ENCODE measurements around the gene HADH.

HADH gene

DNA sequence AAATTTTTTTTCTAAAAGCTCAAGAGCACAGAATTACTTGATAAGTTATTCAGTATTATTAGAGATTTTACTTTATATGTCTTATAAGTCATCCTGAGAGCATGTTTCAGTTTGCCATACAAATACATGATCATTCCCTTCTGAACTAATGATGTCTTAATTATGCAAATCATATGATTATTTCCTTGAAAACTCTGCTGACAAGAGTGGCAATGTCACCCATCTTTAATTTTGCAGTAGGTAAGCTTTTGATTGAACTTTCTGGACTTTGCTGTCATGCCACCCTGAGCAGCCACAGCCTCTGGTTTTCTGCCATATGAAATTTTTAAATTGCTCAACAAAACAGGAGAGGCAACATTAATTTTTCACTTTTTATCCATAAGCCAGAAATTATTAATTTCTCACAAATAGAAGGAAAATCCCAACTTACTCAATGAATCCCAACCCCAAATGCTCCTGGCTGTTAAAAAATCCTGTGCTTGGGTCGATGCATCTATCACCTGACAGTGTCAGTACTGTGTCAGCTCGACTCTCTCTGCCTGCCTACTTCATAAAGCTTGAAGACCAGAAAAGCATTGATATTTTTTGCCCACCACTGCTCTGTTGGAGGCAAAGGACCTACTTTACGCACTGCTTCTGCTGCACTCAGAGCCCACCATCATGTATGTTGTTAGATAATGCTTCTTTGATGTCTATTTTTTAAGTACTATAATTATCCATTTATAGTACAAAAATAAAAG is 11.6 kb upstream of the HADH start:
- Histone ChIP-seq H3K4me3 (no peak overlapping the region), H3K27ac (peak overlapping the region; percentile 30 to 52), H3K27me3 (no peaks in the 10 kb centered on the region), H3K9me3 (no peaks in the 10 kb centered on the region), H3K36me3 (no peaks in the 10 kb centered on the region), H3K4me1 (peaks cover 0 to 16% (median 3%) of the 10 kb centered on the region in 4 donors)
- intact Hi-C loops (cut with DNase I; ENCODE audit: low total_unique reads) = no loop called here
- TF ChIP-seq, protein P1, sequence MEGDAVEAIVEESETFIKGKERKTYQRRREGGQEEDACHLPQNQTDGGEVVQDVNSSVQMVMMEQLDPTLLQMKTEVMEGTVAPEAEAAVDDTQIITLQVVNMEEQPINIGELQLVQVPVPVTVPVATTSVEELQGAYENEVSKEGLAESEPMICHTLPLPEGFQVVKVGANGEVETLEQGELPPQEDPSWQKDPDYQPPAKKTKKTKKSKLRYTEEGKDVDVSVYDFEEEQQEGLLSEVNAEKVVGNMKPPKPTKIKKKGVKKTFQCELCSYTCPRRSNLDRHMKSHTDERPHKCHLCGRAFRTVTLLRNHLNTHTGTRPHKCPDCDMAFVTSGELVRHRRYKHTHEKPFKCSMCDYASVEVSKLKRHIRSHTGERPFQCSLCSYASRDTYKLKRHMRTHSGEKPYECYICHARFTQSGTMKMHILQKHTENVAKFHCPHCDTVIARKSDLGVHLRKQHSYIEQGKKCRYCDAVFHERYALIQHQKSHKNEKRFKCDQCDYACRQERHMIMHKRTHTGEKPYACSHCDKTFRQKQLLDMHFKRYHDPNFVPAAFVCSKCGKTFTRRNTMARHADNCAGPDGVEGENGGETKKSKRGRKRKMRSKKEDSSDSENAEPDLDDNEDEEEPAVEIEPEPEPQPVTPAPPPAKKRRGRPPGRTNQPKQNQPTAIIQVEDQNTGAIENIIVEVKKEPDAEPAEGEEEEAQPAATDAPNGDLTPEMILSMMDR (IDR thresholded peaks at IDR 0.05) = no peak
- DNase-seq = no peak

DNA sequence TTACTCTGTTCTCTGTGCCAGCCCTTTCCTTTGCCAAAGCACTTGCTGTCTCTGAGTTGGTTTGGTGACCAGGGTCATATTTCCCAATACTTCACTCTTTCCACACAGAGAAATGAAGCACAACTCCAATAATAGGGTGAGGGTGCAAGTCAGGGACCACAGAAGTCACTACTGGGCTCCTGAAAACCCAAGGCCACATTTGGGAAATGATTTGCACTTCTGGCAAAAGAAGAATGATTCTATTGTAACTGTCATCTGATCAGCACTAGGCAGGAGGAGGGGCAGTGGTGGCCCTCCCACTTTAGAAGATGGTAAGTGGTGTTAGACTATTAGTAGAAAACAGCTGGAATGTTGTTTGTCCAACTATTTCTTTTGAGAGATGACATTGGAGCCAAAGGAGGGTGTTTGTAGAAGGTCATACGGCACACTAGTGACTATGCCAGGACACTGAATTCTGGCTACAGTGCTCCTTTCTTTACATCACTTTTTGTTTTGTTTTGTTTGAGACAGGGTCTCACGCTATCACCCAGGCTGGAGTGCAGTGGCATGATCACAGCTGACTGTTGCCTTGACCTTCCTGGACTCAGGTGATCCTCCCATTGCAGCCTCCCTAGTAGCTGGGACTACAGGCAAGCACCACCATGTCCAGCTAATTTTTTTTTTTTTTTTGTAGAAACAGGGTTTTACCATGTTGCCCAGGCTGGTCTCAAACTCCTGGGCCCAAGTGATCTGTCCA is 10.8 kb upstream of the HADH start:
- Histone ChIP-seq H3K36me3 (no peaks in the 10 kb centered on the region), H3K27me3 (no peaks in the 10 kb centered on the region), H3K4me1 (peaks cover 0 to 16% (median 3%) of the 10 kb centered on the region in 4 donors), H3K9me3 (no peaks in the 10 kb centered on the region), H3K27ac (peak overlapping the region; percentile 47 to 52), H3K4me3 (no peak overlapping the region)
- TF ChIP-seq, protein P1 (IDR thresholded peaks at IDR 0.05) = no peak
- DNase-seq = no peak
- intact Hi-C loops (cut with DNase I; ENCODE audit: low total_unique reads) = no loop called here

GRCh38 chr4:107987916-107988762 is 1.6 kb upstream of the HADH start:
- Histone ChIP-seq H3K27me3 (no peaks in the 10 kb centered on the region), H3K9me3 (no peaks in the 10 kb centered on the region), H3K4me3 (peak overlapping the region; percentile 74 to 96), H3K4me1 (peaks cover 0 to 52% (median 27%) of the 10 kb centered on the region in 4 donors), H3K36me3 (no peaks in the 10 kb centered on the region), H3K27ac (peak overlapping the region; percentile 93 to 96)
- intact Hi-C loops (cut with DNase I; ENCODE audit: low total_unique reads) = loop anchor here (10.0 kb wide), 1 partner anchor 53 kb away; the partner anchor contains the start of gene CYP2U1
- DNase-seq = no peak
- TF ChIP-seq, protein P1 (IDR thresholded peaks at IDR 0.05) = no peak

DNA sequence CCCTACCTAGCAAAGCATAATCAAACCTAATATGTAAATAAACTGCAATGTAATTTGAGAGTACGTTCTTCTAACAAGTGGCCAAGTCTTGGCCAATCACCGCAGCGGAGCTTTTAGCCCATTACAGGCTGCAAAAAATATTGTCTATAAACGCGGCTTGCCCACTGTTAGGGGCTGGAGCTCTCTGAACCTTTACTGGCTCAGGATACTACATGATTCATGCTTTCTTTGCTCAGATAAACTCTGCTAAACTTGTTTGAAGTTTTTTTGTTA is 990 bp upstream of the HADH start:
- H3K9me3 ChIP-seq = no peaks in the 10 kb centered on the region
- H3K36me3 ChIP-seq = no peaks in the 10 kb centered on the region
- DNase-seq = no peak
- intact Hi-C loops (cut with DNase I; ENCODE audit: low total_unique reads) = loop anchor here (10.0 kb wide), 1 partner anchor 54 kb away; the partner anchor contains the start of gene CYP2U1
- H3K27ac ChIP-seq = peak overlapping the region; percentile 93 to 96
- peak overlapping the region; percentile 74 to 96 for H3K4me3 ChIP-seq
- H3K27me3 ChIP-seq = no peaks in the 10 kb centered on the region
- TF ChIP-seq, protein P1 (IDR thresholded peaks at IDR 0.05) = no peak
- peaks cover 0 to 58% (median 29%) of the 10 kb centered on the region in 4 donors for H3K4me1 ChIP-seq

DNA sequence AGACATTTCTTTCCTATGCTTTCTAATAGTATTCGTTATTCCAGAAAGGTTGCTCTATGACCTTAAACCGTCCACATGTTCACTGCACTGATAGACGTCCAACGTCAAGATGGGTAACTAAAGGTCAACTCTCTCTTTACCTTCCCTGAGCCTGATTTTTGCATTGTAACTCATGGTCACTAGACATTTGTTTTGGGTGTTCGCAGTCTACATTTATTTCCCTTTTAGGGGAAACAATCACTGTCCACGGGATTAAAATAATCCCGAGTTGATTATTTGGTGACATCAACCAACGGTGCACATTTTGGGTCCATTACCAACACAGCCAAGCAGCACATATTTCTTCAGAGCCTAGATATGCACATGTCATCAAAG is 540 bp upstream of the HADH start:
- H3K4me1 ChIP-seq = peaks cover 0 to 62% (median 31%) of the 10 kb centered on the region in 4 donors
- intact Hi-C loops (cut with DNase I; ENCODE audit: low total_unique reads) = loop anchor here (10.0 kb wide), 1 partner anchor 54 kb away; the partner anchor contains the start of gene CYP2U1
- H3K4me3 ChIP-seq = peak overlapping the region; percentile 74 to 96

More for the DNA sequence above, 540 bp upstream of the HADH start:
- Histone ChIP-seq H3K27me3 (no peaks in the 10 kb centered on the region), H3K27ac (peak overlapping the region; percentile 93 to 96), H3K9me3 (no peaks in the 10 kb centered on the region), H3K36me3 (no peaks in the 10 kb centered on the region)
- no peak for DNase-seq
- TF ChIP-seq, protein P1 (IDR thresholded peaks at IDR 0.05) = no peak

Data from tibial artery (tissue), 4 donors.